GM12878 (cell line): ENCODE data around the gene IMMT. TPM values are rescaled to one million over a fixed set of nuclear protein-coding genes. Genes with fewer than 3 reads are reported as not detected.

Source experiments
- ASH2L ChIP-seq: fragments of 300-600, 200-600 bp; sonication (generic); IDR thresholded peaks from 2 replicates; pipeline ENCODE4 v1.6.1; 2017; ENCODE audit warnings: low read depth, mild to moderate bottlenecking, borderline replicate concordance
- ATF7 ChIP-seq: fragments of 450-650 bp; IDR thresholded peaks from 2 replicates; pipeline ENCODE4 v1.6.1; 2016; ENCODE audit warnings: low read depth, mild to moderate bottlenecking
- BACH1 ChIP-seq: fragments of 450-650 bp; IDR thresholded peaks from 2 replicates; pipeline ENCODE4 v1.6.1; 2017; ENCODE audit warnings: mild to moderate bottlenecking, borderline replicate concordance
- CBX5 ChIP-seq: sonication (generic); IDR thresholded peaks from 2 replicates; pipeline ENCODE4 v1.6.1; 2016; ENCODE audit warnings: low read depth, moderate library complexity, mild to moderate bottlenecking, inconsistent platforms
- CEBPB ChIP-seq, 2 experiments: fragments of 150-350 bp in 1 of 2; IDR thresholded peaks; 2 replicates each; pipeline ENCODE4 v1.6.1; 2012 to 2014; ENCODE audit warnings: low read depth in 2 of 2, low read length in 2 of 2, borderline replicate concordance in 1 of 2, inconsistent platforms in 1 of 2
- CHD4 ChIP-seq: fragments of 200-600 bp; sonication (generic); IDR thresholded peaks from 2 replicates; pipeline ENCODE4 v1.6.1; 2016; ENCODE audit warnings: mild to moderate bottlenecking
- E2F8 ChIP-seq: fragments of 450-650 bp; IDR thresholded peaks from 2 replicates; pipeline ENCODE4 v1.6.1; 2018; ENCODE audit warnings: mild to moderate bottlenecking, low read depth, moderate library complexity; ENCODE audit not compliant: partially characterized antibody
- EP300 ChIP-seq, 2 experiments: fragments of 150-350 bp in 1 of 2; IDR thresholded peaks; 2 replicates each; pipeline ENCODE4 v1.6.1; 2011 to 2012; ENCODE audit warnings: low read depth in 2 of 2, low read length in 2 of 2, borderline replicate concordance in 1 of 2, improper control_type of control experiment in 1 of 2, inconsistent platforms in 1 of 2; ENCODE audit not compliant: control insufficient read depth in 1 of 2
- EZH2 ChIP-seq: IDR thresholded peaks from 2 replicates; pipeline ENCODE4 v1.6.1; 2012; ENCODE audit warnings: low read depth, mild to moderate bottlenecking, control low read depth, inconsistent platforms, low read length, borderline replicate concordance; ENCODE audit not compliant: control insufficient read depth
- IKZF1 ChIP-seq: fragments of 450-650 bp; conservative IDR thresholded peaks from 2 replicates; pipeline ENCODE4 v1.6.1; 2017; ENCODE audit warnings: antibody characterized with exemption, mild to moderate bottlenecking
- IRF3 ChIP-seq: fragments of 450-650 bp; IDR thresholded peaks from 2 replicates; pipeline ENCODE4 v1.6.1; 2014; ENCODE audit warnings: mild to moderate bottlenecking
- MLLT1 ChIP-seq: fragments of 450-650 bp; IDR thresholded peaks from 2 replicates; pipeline ENCODE4 v1.6.1; 2016; ENCODE audit warnings: mild to moderate bottlenecking
- MYB ChIP-seq: fragments of 150-350 bp; IDR thresholded peaks from 2 replicates; pipeline ENCODE4 v1.6.1; 2014; ENCODE audit warnings: mild to moderate bottlenecking, low read depth, low read length, borderline replicate concordance
- PAX8 ChIP-seq: fragments of 450-650 bp; IDR thresholded peaks from 2 replicates; pipeline ENCODE4 v1.6.1; 2017; ENCODE audit warnings: mild to moderate bottlenecking, moderate library complexity
- POLR2A ChIP-seq: IDR thresholded peaks from 2 replicates; pipeline ENCODE4 v1.6.1; 2011; ENCODE audit warnings: low read depth, mild to moderate bottlenecking, low read length
- POU2F2 ChIP-seq: IDR thresholded peaks from 3 replicates; pipeline ENCODE4 v1.6.1; 2011; ENCODE audit warnings: low read depth, mild to moderate bottlenecking, low read length, borderline replicate concordance
- RB1 ChIP-seq: fragments of 450-650 bp; formaldehyde crosslinking; IDR thresholded peaks from 2 replicates; pipeline ENCODE4 v1.6.1; 2017; ENCODE audit warnings: mild to moderate bottlenecking, borderline replicate concordance
- RBBP5 ChIP-seq: fragments of 200-600 bp; sonication (generic); conservative IDR thresholded peaks from 2 replicates; pipeline ENCODE4 v1.6.1; 2016
- USF1 ChIP-seq: IDR thresholded peaks from 2 replicates; pipeline ENCODE4 v1.6.1; 2011; ENCODE audit warnings: borderline replicate concordance, low read depth, mild to moderate bottlenecking, moderate library complexity, mixed read lengths, low read length; ENCODE audit not compliant: insufficient read depth; ENCODE audit errors: extremely low read length
- ZNF622 ChIP-seq: fragments of 450-650 bp; IDR thresholded peaks from 2 replicates; pipeline ENCODE4 v1.6.1; 2017; ENCODE audit warnings: mild to moderate bottlenecking, inconsistent platforms
- ZNF687 ChIP-seq: fragments of 450-650 bp; IDR thresholded peaks from 2 replicates; pipeline ENCODE4 v1.6.1; 2017; ENCODE audit warnings: mild to moderate bottlenecking, moderate library complexity
- polyA plus RNA-seq, 11 experiments: library from polyadenylated mRNA; depleted of rRNA in 4 of 11; unstranded in 6 of 11; stranded (reverse) in 5 of 11; fragments of >200 nt; fragmentation: Nextera tagmentation in 4 of 11; fragmentation: Illumina TruSeq in 1 of 11; extraction: Ambion mirVana in 4 of 11; extraction: Trizol in 1 of 11; gene quantifications; 1 replicate in 1 of 11; 2 replicates in 10 of 11; pipeline versions ENCODE4 v1.2.1 to v1.2.3, GENCODE V29; 2011 to 2016; ENCODE audit warnings: inconsistent platforms in 2 of 11, missing spikeins in 2 of 11, low read depth in 1 of 11
- total RNA-seq, 4 experiments: library from RNA; depleted of rRNA in 3 of 4; stranded (reverse); fragments of >200 nt in 3 of 4; fragmentation: Illumina TruSeq in 1 of 4; extraction: Trizol in 1 of 4; gene quantifications; 2 replicates each; pipeline versions ENCODE4 v1.2.1 to v1.2.3, GENCODE V29; 2013 to 2021

IMMT gene
- total and polyA plus RNA-seq, 10 of the 15 experiments (the other 5 are each of a cell fraction or from before 2014, with no cell fraction given), result 78.4 to 149 (median 98.7) TPM

- TF ChIP-seq ZNF687 (no peak), ATF7 (0 out of 2 replicates have a peak, but pooled peaks have one; percentile 16), IRF3 (no peak), EP300 (IDR thresholded peaks at IDR 0.05; ENCODE audit: borderline replicate concordance in 1 of 2, control insufficient read depth in 1 of 2, low read depth in 2 of 2, low read length in 2 of 2) (no peak), RBBP5 (no peak), EZH2 (no peak), PAX8 (no peak), CBX5 (no peak), BACH1 (no peak), ZNF622 (no peak), CHD4 (no peak), USF1 (no peak), MYB (no peak), POLR2A (no peak), RB1 (no peak), POU2F2 (no peak; the same call in 2 of the 3 replicates), ASH2L (no peak), IKZF1 (no peak; the same call in 1 of the 2 replicates), E2F8 (no peak), CEBPB (IDR thresholded peaks at IDR 0.05; ENCODE audit: borderline replicate concordance in 1 of 2, low read depth in 2 of 2, low read length in 2 of 2) (no peak), MLLT1 (0 out of 2 replicates have a peak, but pooled peaks have one; percentile 47)
Measured at GRCh38 chr2:86238354-86238753, 43.1 kb upstream of the IMMT start (continued).
